GM21423 (cell line): ENCODE results near the gene STARD13.

Experiments
- ATAC-seq: cut with Tn5 transposase; IDR thresholded peaks from one replicate; pipeline ENCODE4 v1.9.1; 2021; ENCODE audit warnings: mild to moderate bottlenecking, moderate library complexity; ENCODE audit not compliant: unreplicated experiment

The STARD13 gene

GRCh38 chr13:33125821-33126570 lies 159.6 kb downstream of the STARD13 start:
- no peak for ATAC-seq

GRCh38 chr13:33123066-33123859 lies 162.3 kb downstream of the STARD13 start:
- no peak for ATAC-seq

GRCh38 chr13:33119856-33120543 lies 165.6 kb downstream of the STARD13 start:
- no peak for ATAC-seq

- ATAC-seq = no peak
Measured at GRCh38 chr13:33119022-33119781, 166.4 kb downstream of the STARD13 start.

- ATAC-seq = no peak
Measured at GRCh38 chr13:33116321-33117010, 169.1 kb downstream of the STARD13 start.

GRCh38 chr13:33115274-33115673 lies 170.3 kb downstream of the STARD13 start:
- ATAC-seq = no peak

GRCh38 chr13:33114146-33114545 lies 171.4 kb downstream of the STARD13 start:
- no peak for ATAC-seq

GRCh38 chr13:33112766-33113165 lies 172.8 kb downstream of the STARD13 start:
- ATAC-seq = no peak

- ATAC-seq = peak; percentile 30
Measured at GRCh38 chr13:33111414-33112110, 174.0 kb downstream of the STARD13 start.

- ATAC-seq = peak; percentile 54
Measured at GRCh38 chr13:33110713-33111413, 174.7 kb downstream of the STARD13 start.

GRCh38 chr13:33110386-33110712 lies 175.2 kb downstream of the STARD13 start:
- no peak for ATAC-seq

GRCh38 chr13:33109801-33110200 lies 175.8 kb downstream of the STARD13 start:
- ATAC-seq = no peak

- no peak for ATAC-seq
Measured at GRCh38 chr13:33109271-33109697, 176.3 kb downstream of the STARD13 start.

- no peak for ATAC-seq
Measured at GRCh38 chr13:33108620-33109019, 176.9 kb downstream of the STARD13 start.

- no peak for ATAC-seq
Measured at GRCh38 chr13:33107361-33107760, 178.2 kb downstream of the STARD13 start.

- no peak for ATAC-seq
Measured at GRCh38 chr13:33106656-33107360, 178.7 kb downstream of the STARD13 start.

- no peak for ATAC-seq
Measured at GRCh38 chr13:33105387-33106005, 180.1 kb downstream of the STARD13 start.

- no peak for ATAC-seq
Measured at GRCh38 chr13:33103457-33103856, 182.1 kb downstream of the STARD13 start.
